WTC11 (cell line): Measurements from ENCODE around the gene SHTN1. TPM values are rescaled to one million over a fixed set of nuclear protein-coding genes. Genes with fewer than 3 reads are reported as not detected.

ENCODE experiments used
- ATAC-seq: fragments of 200-7000 bp; cut with Tn5 transposase; 2 replicates; pipeline ENCODE4 v1.10.0; 2021; ENCODE audit warnings: mild to moderate bottlenecking, moderate library complexity
- CTCF ChIA-PET: fragments of 300-600 bp; sonication (Branson Sonifier 250); formaldehyde crosslinking; loops from one replicate; lab custom pipeline; 2021; ENCODE audit warnings: antibody characterized with exemption; lab: Charles Lee
- POLR2A ChIA-PET: fragments of 350-600 bp; sonication (Branson Sonifier 250); formaldehyde crosslinking; loops from one replicate; lab custom pipeline; 2021; ENCODE audit warnings: antibody characterized with exemption; lab: Charles Lee
- DNase-seq: peaks from one replicate; pipeline ENCODE4 v3.0.0; 2021; ENCODE audit warnings: low spot score
- H3K27ac Mint-ChIP-seq: 2 replicates; pipeline ENCODE4 v1.8.0; 2021; ENCODE audit warnings: mixed read lengths
- H3K27me3 Mint-ChIP-seq: 2 replicates; pipeline ENCODE4 v1.8.0; 2021; ENCODE audit warnings: low read depth, mild to moderate bottlenecking, moderate library complexity, mixed read lengths
- H3K36me3 Mint-ChIP-seq: 2 replicates; pipeline ENCODE4 v1.8.0; 2021; ENCODE audit warnings: mixed read lengths
- H3K4me1 Mint-ChIP-seq: 2 replicates; pipeline ENCODE4 v1.8.0; 2022; ENCODE audit warnings: mixed read lengths
- H3K4me3 Mint-ChIP-seq: 2 replicates; pipeline ENCODE4 v1.8.0; 2021; ENCODE audit warnings: mild to moderate bottlenecking, moderate library complexity, mixed read lengths
- H3K9me3 Mint-ChIP-seq: 2 replicates; pipeline ENCODE4 v1.8.0; 2021; ENCODE audit warnings: mixed read lengths
- ARID4B ChIP-seq: sonication (generic); formaldehyde crosslinking; IDR thresholded peaks from 2 replicates; pipeline ENCODE4 v1.8.0; 2023; ENCODE audit warnings: missing genetic modification reagents, mild to moderate bottlenecking, borderline replicate concordance
- ATF3 ChIP-seq: sonication (generic); formaldehyde crosslinking; conservative IDR thresholded peaks from 2 replicates; pipeline ENCODE4 v1.8.1; 2022; ENCODE audit warnings: mild to moderate bottlenecking, missing genetic modification reagents
- ATF6 ChIP-seq: sonication (generic); formaldehyde crosslinking; IDR thresholded peaks from 2 replicates; pipeline ENCODE4 v1.8.1; 2023; ENCODE audit warnings: mild to moderate bottlenecking, missing genetic modification reagents
- CBFB ChIP-seq: sonication (generic); formaldehyde crosslinking; IDR thresholded peaks from 2 replicates; pipeline ENCODE4 v1.8.1; 2022; ENCODE audit warnings: mild to moderate bottlenecking, low read depth, missing genetic modification reagents
- CTCF ChIP-seq: fragments of 200-600 bp; IDR thresholded peaks from 2 replicates; pipeline ENCODE4 v1.8.0; 2022; ENCODE audit warnings: antibody characterized with exemption
- ERG ChIP-seq: fragments of 250-450 bp; sonication (Bioruptor Pico); IDR thresholded peaks from 2 replicates; pipeline ENCODE4 v1.8.0; 2021; ENCODE audit warnings: mild to moderate bottlenecking
- ESRRA ChIP-seq: sonication (generic); formaldehyde crosslinking; IDR thresholded peaks from 2 replicates; pipeline ENCODE4 v1.8.1; 2022; ENCODE audit warnings: mild to moderate bottlenecking, missing genetic modification reagents, borderline replicate concordance
- GRHL2 ChIP-seq: fragments of 250-450 bp; sonication (Bioruptor Pico); IDR thresholded peaks from 2 replicates; pipeline ENCODE4 v1.8.0; 2022; ENCODE audit warnings: mild to moderate bottlenecking, moderate library complexity; ENCODE audit not compliant: insufficient replicate concordance, severe bottlenecking
- IRF2 ChIP-seq: sonication (generic); formaldehyde crosslinking; IDR thresholded peaks from 2 replicates; pipeline ENCODE4 v1.8.0; 2022; ENCODE audit warnings: low read depth, missing genetic modification reagents, borderline replicate concordance
- JAZF1 ChIP-seq: fragments of 250-450 bp; sonication (Bioruptor Pico); IDR thresholded peaks from 2 replicates; pipeline ENCODE4 v1.9.0; 2021; ENCODE audit warnings: moderate library complexity, mild to moderate bottlenecking, inconsistent platforms
- RELA ChIP-seq: sonication (generic); formaldehyde crosslinking; IDR thresholded peaks from 2 replicates; pipeline ENCODE4 v1.8.1; 2022; ENCODE audit warnings: missing genetic modification reagents, mild to moderate bottlenecking, borderline replicate concordance
- SP1 ChIP-seq: sonication (generic); formaldehyde crosslinking; conservative IDR thresholded peaks from 2 replicates; pipeline ENCODE4 v1.8.1; 2022; ENCODE audit warnings: missing genetic modification reagents
- STAT6 ChIP-seq: sonication (generic); formaldehyde crosslinking; conservative IDR thresholded peaks from 2 replicates; pipeline ENCODE4 v1.8.1; 2023; ENCODE audit warnings: mild to moderate bottlenecking, low read depth, missing genetic modification reagents, moderate library complexity
- TEAD1 ChIP-seq: sonication (generic); formaldehyde crosslinking; IDR thresholded peaks from 2 replicates; pipeline ENCODE4 v1.8.0; 2022; ENCODE audit warnings: mild to moderate bottlenecking, missing genetic modification reagents
- TEAD4 ChIP-seq: sonication (generic); formaldehyde crosslinking; IDR thresholded peaks from 2 replicates; pipeline ENCODE4 v1.8.0; 2022; ENCODE audit warnings: mild to moderate bottlenecking, missing genetic modification reagents
- ZNF219 ChIP-seq: sonication (generic); formaldehyde crosslinking; IDR thresholded peaks from 2 replicates; pipeline ENCODE4 v1.8.0; 2023; ENCODE audit warnings: missing genetic modification reagents, mild to moderate bottlenecking, borderline replicate concordance
- ZNF396 ChIP-seq: fragments of 250-450 bp; sonication (Bioruptor Pico); IDR thresholded peaks from 2 replicates; pipeline ENCODE4 v1.8.0; 2021; ENCODE audit warnings: mild to moderate bottlenecking, moderate library complexity, borderline replicate concordance
- total RNA-seq: library from RNA; stranded (reverse); gene quantifications from 3 replicates; pipeline ENCODE4 v1.2.3, GENCODE V29; 2021

The SHTN1 gene
- total RNA-seq, 1 experiment from 2014 or later: 11.0 TPM

- TF ChIP-seq STAT6 (CRISPR knock-in tag): no peak
- no peak for TF ChIP-seq ARID4B (CRISPR knock-in tag)
- TF ChIP-seq ZNF219 (CRISPR knock-in tag): no peak
- no peak for TF ChIP-seq ZNF396 (CRISPR knock-in tag)
- no peak for TF ChIP-seq ATF3 (CRISPR knock-in tag)
Measured at GRCh38 chr10:116992183-116992582, 12.8 kb downstream of the SHTN1 start (continued).

- POLR2A ChIA-PET: interaction anchor here (0.6 to 0.7 kb wide), 3 partner anchors 156 to 435 kb away, joined by 3 to 8 read pairs (median 6); no protein-coding TSS in a partner anchor
- Mint-ChIP-seq H3K27ac (0 out of 2 replicates have a peak overlapping the region, but pooled peaks have one; percentile 60), H3K4me1 (peaks cover 37% of the 10 kb centered on the region)
- no peak for ATAC-seq
- TF ChIP-seq JAZF1 (CRISPR knock-in tag) (no peak), CTCF (no peak), ESRRA (CRISPR knock-in tag) (no peak), CBFB (CRISPR knock-in tag) (no peak), ATF6 (CRISPR knock-in tag) (no peak), RELA (no peak), SP1 (CRISPR knock-in tag) (no peak), IRF2 (no peak), TEAD1 (CRISPR knock-in tag) (no peak), TEAD4 (CRISPR knock-in tag) (no peak), GRHL2 (CRISPR knock-in tag) (no peak), ERG (CRISPR knock-in tag) (no peak)
- TF ChIP-seq, all 79 proteins: peak for 0
- Mint-ChIP-seq H3K27me3 (peaks cover 33% of the 10 kb centered on the region), H3K4me3 (no peak overlapping the region), H3K36me3 (no peaks in the 10 kb centered on the region), H3K9me3 (no peaks in the 10 kb centered on the region)
- CTCF ChIA-PET: interaction anchor here (1.4 to 1.6 kb wide), 3 partner anchors 10 to 185 kb away, joined by 4 to 8 read pairs (median 7); partner anchors contain the start of gene SHTN1
- no peak for DNase-seq
Measured at GRCh38 chr10:116990276-116990800, 14.6 kb downstream of the SHTN1 start.
